Adrenal gland (tissue), 12 donors: Measurements from ENCODE around the gene MADD. TPM values are rescaled to one million over a fixed set of nuclear protein-coding genes. Genes with fewer than 3 reads are reported as not detected.
A peak's percentile ranks its signal among the peaks of the same experiment; 100 is the strongest.

ENCODE experiments used
- DNase-seq, 7 donors: peaks; one replicate each; pipeline ENCODE4 v3.0.0-alpha.2; 2019 to 2020
- H3K27ac ChIP-seq, 5 donors: fragments of 200-600 bp; sonication (generic) in 4 of 5; 1 replicate in 3 of 5; 2 replicates in 2 of 5; pipeline versions ENCODE4 v1.5.1 to v1.8.0; 2016 to 2020; ENCODE audit warnings: mild to moderate bottlenecking in 1 of 5
- H3K27me3 ChIP-seq: fragments of 200-600 bp; 2 replicates; pipeline ENCODE4 v1.8.0; 2021
- H3K36me3 ChIP-seq, 2 donors: fragments of 200-600 bp; replicated peaks in 1 of 2; 1 replicate in 1 of 2; 2 replicates in 1 of 2; pipeline versions ENCODE4 v1.5.1 to v1.8.0; 2018 to 2022
- H3K4me1 ChIP-seq, 2 donors: fragments of 200-600 bp; replicated peaks in 1 of 2; 1 replicate in 1 of 2; 2 replicates in 1 of 2; pipeline versions ENCODE4 v1.5.1 to v1.8.0; 2018 to 2021
- H3K4me3 ChIP-seq, 4 donors: fragments of 200-600 bp; sonication (generic) in 3 of 4; one replicate each; pipeline ENCODE4 v1.5.1; 2016 to 2018
- H3K9me3 ChIP-seq, 3 donors: fragments of 200-600 bp; sonication (generic) in 1 of 3; replicated peaks in 1 of 3; 1 replicate in 2 of 3; 2 replicates in 1 of 3; pipeline versions ENCODE4 v1.5.1 to v1.8.0; 2016 to 2021
- POLR2A ChIP-seq, 2 donors: fragments of 450-650 bp; IDR thresholded peaks; one replicate each; pipeline ENCODE4 v1.6.1; 2017; ENCODE audit warnings: antibody characterized with exemption in 2 of 2, mild to moderate bottlenecking in 2 of 2, moderate library complexity in 1 of 2
- WGBS, 4 donors: extraction: QIAGEN DNeasy Blood & Tissue Kit in 2 of 4; methylation state at CpG; one replicate each; pipeline versions ENCODE4 v1.1.5 to v1.1.7; 2013 to 2017; 5-methylcytosine and 5-hydroxymethylcytosine counted together
- intact Hi-C, 2 donors: fragments of 100-400 bp; cut with DNase I; formaldehyde crosslinking; loops; one replicate each; pipeline versions ENCODE4 v1.14.1 to v1.15.0; 2022 to 2023
- polyA plus RNA-seq, 3 donors: library from polyadenylated mRNA; stranded (reverse); fragments of 200-250 nt in 2 of 3; fragments of 350-450 nt in 1 of 3; fragmentation: Illumina TruSeq in 1 of 3; extraction: RNeasy Lipid Tissue Mini Kit (QIAGEN cat#74804) in 1 of 3; gene quantifications; one replicate each; pipeline ENCODE4 v1.2.3, GENCODE V29; 2013 to 2014
- total RNA-seq, 9 donors: library from RNA; depleted of rRNA in 4 of 9; stranded (reverse); fragments of >200 nt in 4 of 9; fragments of 120-200 nt in 1 of 9; fragmentation: NEBNext Ultra II Directional in 1 of 9; extraction: Animal tissue kit (Norgen Biotek cat#: 25700) in 1 of 9; gene quantifications; one replicate each; pipeline versions ENCODE4 v1.1.0 to v1.2.4, GENCODE V29; 2013 to 2023
- TF ChIP-seq, protein P1 (sequence below), 6 experiments: fragments of 450-650 bp in 4 of 6; fragments of 200-600 bp in 2 of 6; sonication (generic) in 1 of 6; IDR thresholded peaks; 1 replicate in 5 of 6; 2 replicates in 1 of 6; pipeline versions ENCODE4 v1.5.1 to v1.8.0; 2016 to 2021; ENCODE audit warnings: antibody characterized with exemption in 6 of 6, mild to moderate bottlenecking in 2 of 6, moderate library complexity in 1 of 6
- donor health status: healthy with polysubstance abuse.
- donor health status: Bipolar disorder and iron deficiency.
- donor health status: DM: yes; HTN: yes; CAD: no.
- donor health status: DM: no; HTN: no; CAD: no.
- donor health status: DM: no; HTN: no; CAD: no.
- donor health status: DM: yes; HTN: yes; CAD: no.

Gene MADD
- total and polyA plus RNA-seq, 12 donors, result 33.4 to 83.0 (median 49.2) TPM

DNA sequence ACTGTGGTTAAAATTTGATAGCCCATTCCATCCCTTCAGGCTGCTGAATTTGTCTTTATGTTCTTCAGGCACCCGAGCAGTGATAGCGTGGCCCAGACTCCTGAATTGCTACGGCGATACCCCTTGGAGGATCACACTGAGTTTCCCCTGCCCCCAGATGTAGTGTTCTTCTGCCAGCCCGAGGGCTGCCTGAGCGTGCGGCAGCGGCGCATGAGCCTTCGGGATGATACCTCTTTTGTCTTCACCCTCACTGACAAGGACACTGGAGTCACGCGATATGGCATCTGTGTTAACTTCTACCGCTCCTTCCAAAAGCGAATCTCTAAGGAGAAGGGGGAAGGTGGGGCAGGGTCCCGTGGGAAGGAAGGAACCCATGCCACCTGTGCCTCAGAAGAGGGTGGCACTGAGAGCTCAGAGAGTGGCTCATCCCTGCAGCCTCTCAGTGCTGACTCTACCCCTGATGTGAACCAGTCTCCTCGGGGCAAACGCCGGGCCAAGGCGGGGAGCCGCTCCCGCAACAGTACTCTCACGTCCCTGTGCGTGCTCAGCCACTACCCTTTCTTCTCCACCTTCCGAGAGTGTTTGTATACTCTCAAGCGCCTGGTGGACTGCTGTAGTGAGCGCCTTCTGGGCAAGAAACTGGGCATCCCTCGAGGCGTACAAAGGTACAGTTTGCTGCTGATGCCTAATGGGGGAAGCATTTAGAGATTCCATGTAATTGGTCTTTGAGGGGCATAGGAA, 4.7 kb downstream of the MADD start:
- Histone ChIP-seq H3K9me3 (no peaks in the 10 kb centered on the region), H3K36me3 (peaks cover 0 to 56% of the 10 kb centered on the region in 2 donors), H3K4me1 (peaks cover 9 to 45% of the 10 kb centered on the region in 2 donors), H3K27me3 (no peaks in the 10 kb centered on the region), H3K4me3 (no peak overlapping the region), H3K27ac (no peak overlapping the region)
- TF ChIP-seq, protein P1, sequence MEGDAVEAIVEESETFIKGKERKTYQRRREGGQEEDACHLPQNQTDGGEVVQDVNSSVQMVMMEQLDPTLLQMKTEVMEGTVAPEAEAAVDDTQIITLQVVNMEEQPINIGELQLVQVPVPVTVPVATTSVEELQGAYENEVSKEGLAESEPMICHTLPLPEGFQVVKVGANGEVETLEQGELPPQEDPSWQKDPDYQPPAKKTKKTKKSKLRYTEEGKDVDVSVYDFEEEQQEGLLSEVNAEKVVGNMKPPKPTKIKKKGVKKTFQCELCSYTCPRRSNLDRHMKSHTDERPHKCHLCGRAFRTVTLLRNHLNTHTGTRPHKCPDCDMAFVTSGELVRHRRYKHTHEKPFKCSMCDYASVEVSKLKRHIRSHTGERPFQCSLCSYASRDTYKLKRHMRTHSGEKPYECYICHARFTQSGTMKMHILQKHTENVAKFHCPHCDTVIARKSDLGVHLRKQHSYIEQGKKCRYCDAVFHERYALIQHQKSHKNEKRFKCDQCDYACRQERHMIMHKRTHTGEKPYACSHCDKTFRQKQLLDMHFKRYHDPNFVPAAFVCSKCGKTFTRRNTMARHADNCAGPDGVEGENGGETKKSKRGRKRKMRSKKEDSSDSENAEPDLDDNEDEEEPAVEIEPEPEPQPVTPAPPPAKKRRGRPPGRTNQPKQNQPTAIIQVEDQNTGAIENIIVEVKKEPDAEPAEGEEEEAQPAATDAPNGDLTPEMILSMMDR (IDR thresholded peaks at IDR 0.05), result no peak
- 91 to 94% (median 93%) methylated on average over 24 to 28 of the region's 28 CpGs for WGBS, 4 donors
- peak in 1 of 7 donors; percentile 9 for DNase-seq
- intact Hi-C loops, result no loop called here

DNA sequence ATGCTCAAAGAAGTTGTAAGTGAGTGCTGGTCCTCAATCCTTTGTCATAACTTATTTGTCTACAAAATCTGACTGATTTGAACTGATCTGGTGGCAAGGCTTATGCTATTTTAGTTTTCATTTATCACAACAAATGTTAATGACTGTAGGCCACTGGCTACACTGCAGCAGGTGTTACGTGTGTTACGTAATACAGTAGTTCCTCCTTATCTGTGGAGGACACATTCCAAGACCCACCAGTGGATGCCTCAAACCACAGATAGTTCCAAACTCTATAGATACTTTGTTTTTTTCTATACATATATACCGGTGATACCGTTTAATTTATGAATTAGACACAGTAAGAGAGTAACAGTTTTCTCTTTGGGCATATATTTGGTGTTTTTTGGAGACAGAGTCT, 7.0 kb downstream of the MADD start:
- intact Hi-C loops, result no loop called here
- peaks cover 0 to 78% of the 10 kb centered on the region in 2 donors for H3K36me3 ChIP-seq

DNA sequence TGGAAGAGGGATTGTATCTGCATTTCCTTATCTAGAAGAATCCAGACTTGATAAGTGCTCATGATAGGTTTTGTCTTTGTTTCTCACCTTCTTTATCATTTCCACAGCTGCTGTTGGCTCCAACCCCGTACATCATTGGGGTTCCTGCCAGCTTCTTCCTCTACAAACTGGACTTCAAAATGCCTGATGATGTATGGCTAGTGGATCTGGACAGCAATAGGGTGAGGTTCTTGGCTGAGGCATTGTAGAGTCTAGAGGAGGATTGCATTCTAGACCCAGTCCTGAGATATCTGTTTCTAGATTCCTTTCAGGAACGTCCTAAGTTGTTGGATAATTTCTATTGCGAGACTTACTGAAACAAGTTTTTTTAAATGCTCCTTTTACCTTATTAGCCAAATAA, 8.1 kb downstream of the MADD start:
- WGBS, 4 donors, result 61 to 67% (median 65%) methylated on average over 3 of the region's 3 CpGs
- Histone ChIP-seq H3K9me3 (no peaks in the 10 kb centered on the region), H3K27me3 (no peaks in the 10 kb centered on the region), H3K36me3 (peaks cover 0 to 90% of the 10 kb centered on the region in 2 donors), H3K4me3 (no peak overlapping the region), H3K4me1 (peaks cover 5 to 21% of the 10 kb centered on the region in 2 donors), H3K27ac (peak overlapping the region; percentile 39 to 71 (median 56))
- TF ChIP-seq, protein P1 (IDR thresholded peaks at IDR 0.05), result no peak
- no peak for TF ChIP-seq POLR2A (IDR thresholded peaks at IDR 0.05)
- DNase-seq, result peak in 4 of 7 donors; percentile 13 to 52 (median 36)
- intact Hi-C loops, result no loop called here

More for the DNA sequence above, 7.0 kb downstream of the MADD start:
- Histone ChIP-seq H3K27ac (peak overlapping the region in 4 of 5 donors; percentile 45 to 71 (median 58)), H3K4me3 (no peak overlapping the region), H3K27me3 (no peaks in the 10 kb centered on the region), H3K4me1 (peaks cover 5 to 32% of the 10 kb centered on the region in 2 donors), H3K9me3 (no peaks in the 10 kb centered on the region)
- DNase-seq, result no peak
- TF ChIP-seq POLR2A (IDR thresholded peaks at IDR 0.05), result no peak
- TF ChIP-seq, protein P1 (IDR thresholded peaks at IDR 0.05), result no peak
- 79 to 87% (median 84%) methylated on average over 4 of the region's 4 CpGs for WGBS, 4 donors

DNA sequence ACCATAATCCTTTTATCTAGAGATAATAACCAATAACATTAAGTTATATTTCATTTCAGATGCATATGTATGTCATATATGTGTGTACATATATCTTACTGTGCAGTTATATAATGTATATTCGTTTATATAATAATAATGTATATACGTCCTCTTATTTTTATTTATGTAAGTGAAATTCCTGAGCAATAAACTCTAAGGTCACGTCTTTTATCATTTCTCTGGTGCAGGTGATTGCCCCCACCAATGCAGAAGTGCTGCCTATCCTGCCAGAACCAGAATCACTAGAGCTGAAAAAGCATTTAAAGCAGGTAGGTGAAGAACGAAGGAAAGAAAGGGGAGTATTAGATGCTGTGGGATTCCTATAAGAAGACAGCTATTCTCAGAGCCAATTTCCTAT, 8.8 kb downstream of the MADD start:
- Histone ChIP-seq H3K36me3 (peaks cover 0 to 97% of the 10 kb centered on the region in 2 donors), H3K27ac (no peak overlapping the region), H3K4me1 (peaks cover 5 to 21% of the 10 kb centered on the region in 2 donors), H3K4me3 (no peak overlapping the region), H3K27me3 (no peaks in the 10 kb centered on the region), H3K9me3 (no peaks in the 10 kb centered on the region)
- intact Hi-C loops, result no loop called here
- no peak for TF ChIP-seq POLR2A (IDR thresholded peaks at IDR 0.05)
- TF ChIP-seq, protein P1 (IDR thresholded peaks at IDR 0.05), result no peak
- DNase-seq, result no peak
- WGBS, 4 donors, result 87 to 93% (median 90%) methylated on average over 4 of the region's 4 CpGs
